AG04450 (cell line): Measurements from ENCODE around the gene DGCR2. TPM values are rescaled to one million over a fixed set of nuclear protein-coding genes. Genes with fewer than 3 reads are reported as not detected.

Experiments
- CTCF ChIA-PET: fragments of 300-600, 350-600 bp; formaldehyde crosslinking; extraction: SDS; loops from one replicate; lab custom pipeline; 2022; ENCODE audit warnings: antibody characterized with exemption, inconsistent platforms; lab: Charles Lee
- POLR2A ChIA-PET: fragments of 350-600 bp; formaldehyde crosslinking; extraction: SDS; loops from one replicate; lab custom pipeline; 2021; ENCODE audit warnings: antibody characterized with exemption, inconsistent platforms; lab: Yijun Ruan, JAX
- DNase-seq: peaks from one replicate; pipeline ENCODE4 v3.0.0-alpha.2; 2011; ENCODE audit warnings: low read depth, low spot score
- H3K27ac ChIP-seq: one replicate; pipeline ENCODE4 v1.5.1; 2012; ENCODE audit warnings: low read depth, low read length, control low read depth
- H3K27me3 ChIP-seq: one replicate; pipeline ENCODE4 v1.6.0; 2012; ENCODE audit warnings: low read length; ENCODE audit not compliant: control insufficient read depth, insufficient read depth
- H3K4me3 ChIP-seq: 2 replicates; pipeline ENCODE4 v1.5.1; 2011; ENCODE audit warnings: mild to moderate bottlenecking, low read depth, low read length, control low read depth
- H3K9me3 ChIP-seq: 2 replicates; pipeline ENCODE4 v1.5.1; 2012; ENCODE audit warnings: low read length; ENCODE audit not compliant: control insufficient read depth, insufficient read depth
- CTCF ChIP-seq: IDR thresholded peaks from 2 replicates; pipeline ENCODE4 v1.5.1; 2011; ENCODE audit warnings: low read depth, low read length, control low read depth, inconsistent platforms
- polyA plus RNA-seq: library from polyadenylated mRNA; depleted of rRNA; stranded (reverse); fragments of >200 nt; gene quantifications from 2 replicates; pipeline ENCODE4 v1.2.3, GENCODE V29; 2011

DGCR2 gene
- polyA plus RNA-seq, 1 experiment = 23.0 TPM

DNA sequence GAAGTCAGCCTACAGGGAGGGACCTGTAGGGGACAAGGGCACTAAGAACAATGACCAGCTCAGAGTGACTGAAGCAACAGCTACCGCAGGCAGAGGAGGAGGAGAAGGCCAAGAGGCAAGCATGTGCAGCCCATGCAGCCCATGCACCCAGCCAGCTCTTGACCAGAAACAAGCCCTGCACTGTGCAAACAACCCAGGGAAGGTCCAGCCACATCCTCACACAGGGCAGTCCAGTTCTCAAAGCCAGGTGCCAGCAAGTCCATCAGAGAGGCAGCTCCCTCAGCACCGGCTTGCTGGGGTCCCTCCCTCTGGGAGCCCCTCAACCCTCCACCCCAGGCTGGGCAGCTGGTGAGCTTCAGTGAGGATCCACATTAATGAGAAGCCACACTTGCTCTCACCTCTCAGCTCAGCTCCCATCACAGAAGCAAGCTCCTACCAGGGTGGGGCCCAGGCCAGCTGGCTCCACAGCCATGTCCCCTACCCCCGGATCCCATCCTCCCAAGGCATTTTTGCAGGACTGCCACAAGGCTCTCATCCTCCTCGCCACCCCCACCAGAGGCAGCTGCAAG, 7.1 kb downstream of the DGCR2 start:
- ChIA-PET POLR2A (no interaction called here), CTCF (no interaction called here)
- no peaks in the 10 kb centered on the region for H3K27me3 ChIP-seq
- no peak overlapping the region for H3K4me3 ChIP-seq
- no peak for DNase-seq
- no peak overlapping the region for H3K27ac ChIP-seq
- no peaks in the 10 kb centered on the region for H3K9me3 ChIP-seq
- no peak for TF ChIP-seq CTCF

- Histone ChIP-seq H3K27me3 (no peaks in the 10 kb centered on the region), H3K27ac (no peak overlapping the region), H3K9me3 (no peaks in the 10 kb centered on the region), H3K4me3 (no peak overlapping the region)
- POLR2A ChIA-PET = no interaction called here
- no peak for TF ChIP-seq CTCF
- DNase-seq = no peak
- CTCF ChIA-PET = no interaction called here
These were observed 8.8 kb downstream of the DGCR2 start for GRCh38 chr22:19113429-19113828.

DNA sequence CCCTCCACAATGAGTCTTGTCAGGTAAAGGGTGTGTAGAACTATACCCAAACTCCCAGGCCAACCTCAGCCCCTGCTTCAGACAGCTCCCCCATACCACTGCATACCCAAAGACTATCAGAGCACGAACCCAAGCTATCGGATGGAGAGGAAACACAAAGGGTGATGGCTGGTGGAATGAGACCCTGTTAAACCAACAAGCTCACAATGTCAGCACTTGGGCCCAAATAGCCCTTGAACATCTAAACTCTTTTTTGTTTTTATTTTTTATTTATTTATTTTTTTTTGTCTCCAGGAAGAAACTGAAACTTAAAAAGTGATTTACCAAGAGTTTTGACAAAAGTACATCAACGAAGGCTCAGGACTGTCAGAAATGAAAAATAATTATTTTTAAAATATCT, 10.6 kb downstream of the DGCR2 start:
- H3K9me3 ChIP-seq = no peaks in the 10 kb centered on the region
- no peak overlapping the region for H3K27ac ChIP-seq
- no peak for TF ChIP-seq CTCF
- DNase-seq = no peak
- POLR2A ChIA-PET = interaction anchor here (0.6 kb wide), 1 partner anchor 206 kb away, joined by 3 read pairs; no protein-coding TSS in a partner anchor
- CTCF ChIA-PET = interaction anchor here (0.7 kb wide), 2 partner anchors 620 to 1939 kb away, joined by 3 to 6 read pairs; no protein-coding TSS in a partner anchor
- no peaks in the 10 kb centered on the region for H3K27me3 ChIP-seq
- no peak overlapping the region for H3K4me3 ChIP-seq

GRCh38 chr22:19111140-19111539, 11.1 kb downstream of the DGCR2 start:
- ChIA-PET POLR2A (interaction anchor here (0.7 kb wide), 2 partner anchors 33 to 779 kb away, joined by 3 to 4 read pairs; no protein-coding TSS in a partner anchor), CTCF (interaction anchor here (0.7 kb wide), 2 partner anchors 621 to 1939 kb away, joined by 3 to 6 read pairs; no protein-coding TSS in a partner anchor)
- no peak for TF ChIP-seq CTCF

GRCh38 chr22:19110646-19111045, 11.6 kb downstream of the DGCR2 start:
- TF ChIP-seq CTCF = no peak
- ChIA-PET CTCF (no interaction called here), POLR2A (interaction anchor here (0.7 kb wide), 2 partner anchors 33 to 780 kb away, joined by 3 to 4 read pairs; no protein-coding TSS in a partner anchor)
- no peak overlapping the region for H3K27ac ChIP-seq
- H3K9me3 ChIP-seq = no peaks in the 10 kb centered on the region
- no peak overlapping the region for H3K4me3 ChIP-seq
- DNase-seq = no peak
- H3K27me3 ChIP-seq = no peaks in the 10 kb centered on the region

More at GRCh38 chr22:19111140-19111539, 11.1 kb downstream of the DGCR2 start:
- H3K27ac ChIP-seq = no peak overlapping the region
- H3K4me3 ChIP-seq = no peak overlapping the region
- no peaks in the 10 kb centered on the region for H3K9me3 ChIP-seq
- DNase-seq = no peak
- H3K27me3 ChIP-seq = no peaks in the 10 kb centered on the region
